GM06990 (cell line): ENCODE results near the gene SERINC1.

Experiments
- DNase-seq: peaks from one replicate; pipeline ENCODE4 v3.0.0-alpha.2; 2011; ENCODE audit not compliant: insufficient read length; ENCODE audit errors: extremely low read depth
- H3K27me3 ChIP-seq: replicated peaks from 2 replicates; pipeline ENCODE4 v1.6.0; 2011; ENCODE audit warnings: low read length; ENCODE audit not compliant: control insufficient read depth, insufficient read depth
- H3K36me3 ChIP-seq: 2 replicates; pipeline ENCODE4 v1.5.1; 2011; ENCODE audit warnings: low read length; ENCODE audit not compliant: control insufficient read depth, insufficient read depth
- H3K4me3 ChIP-seq: replicated peaks from 2 replicates; pipeline ENCODE4 v1.5.1; 2011; ENCODE audit warnings: low read depth, mild to moderate bottlenecking, control low read depth, low read length
- TF ChIP-seq, protein P1 (sequence below): IDR thresholded peaks from 2 replicates; pipeline ENCODE4 v1.5.1; 2011; ENCODE audit warnings: low read length, control low read depth, mild to moderate bottlenecking, inconsistent platforms; ENCODE audit not compliant: insufficient read depth, poor library complexity, severe bottlenecking

The SERINC1 gene

DNA sequence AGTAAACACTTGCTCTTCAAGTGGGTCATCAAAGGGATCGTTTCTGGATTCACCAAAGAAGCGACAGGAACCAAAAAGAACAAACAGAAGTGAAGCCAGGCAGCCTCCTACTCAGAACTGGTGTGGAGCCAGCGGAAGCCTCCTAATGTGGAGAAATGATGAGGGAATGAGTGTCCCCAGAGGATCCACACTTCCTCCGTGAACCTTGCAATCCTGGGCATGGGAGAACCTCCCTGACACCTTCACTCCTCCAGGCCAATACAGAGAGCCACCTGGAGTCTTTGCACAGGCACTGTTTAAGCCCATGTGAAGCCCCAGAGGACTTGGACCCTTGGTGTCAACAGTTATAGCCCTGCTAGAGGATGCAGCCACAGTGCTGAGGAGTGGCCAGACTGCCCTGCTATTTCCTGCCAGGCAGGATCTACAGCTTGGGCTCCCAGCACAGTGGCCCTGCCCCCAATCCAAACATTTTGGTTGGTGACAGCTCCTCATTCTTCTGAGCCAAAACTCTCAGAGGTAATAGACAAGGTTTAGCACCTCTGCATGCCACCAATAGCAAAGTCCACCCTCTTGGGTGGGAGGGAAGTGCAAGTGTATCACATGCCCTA lies 23.2 kb upstream of the SERINC1 start:
- H3K4me3 ChIP-seq = no peak overlapping the region
- no peak for DNase-seq
- no peaks in the 10 kb centered on the region for H3K27me3 ChIP-seq
- TF ChIP-seq, protein P1, sequence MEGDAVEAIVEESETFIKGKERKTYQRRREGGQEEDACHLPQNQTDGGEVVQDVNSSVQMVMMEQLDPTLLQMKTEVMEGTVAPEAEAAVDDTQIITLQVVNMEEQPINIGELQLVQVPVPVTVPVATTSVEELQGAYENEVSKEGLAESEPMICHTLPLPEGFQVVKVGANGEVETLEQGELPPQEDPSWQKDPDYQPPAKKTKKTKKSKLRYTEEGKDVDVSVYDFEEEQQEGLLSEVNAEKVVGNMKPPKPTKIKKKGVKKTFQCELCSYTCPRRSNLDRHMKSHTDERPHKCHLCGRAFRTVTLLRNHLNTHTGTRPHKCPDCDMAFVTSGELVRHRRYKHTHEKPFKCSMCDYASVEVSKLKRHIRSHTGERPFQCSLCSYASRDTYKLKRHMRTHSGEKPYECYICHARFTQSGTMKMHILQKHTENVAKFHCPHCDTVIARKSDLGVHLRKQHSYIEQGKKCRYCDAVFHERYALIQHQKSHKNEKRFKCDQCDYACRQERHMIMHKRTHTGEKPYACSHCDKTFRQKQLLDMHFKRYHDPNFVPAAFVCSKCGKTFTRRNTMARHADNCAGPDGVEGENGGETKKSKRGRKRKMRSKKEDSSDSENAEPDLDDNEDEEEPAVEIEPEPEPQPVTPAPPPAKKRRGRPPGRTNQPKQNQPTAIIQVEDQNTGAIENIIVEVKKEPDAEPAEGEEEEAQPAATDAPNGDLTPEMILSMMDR = no peak
- no peaks in the 10 kb centered on the region for H3K36me3 ChIP-seq

DNA sequence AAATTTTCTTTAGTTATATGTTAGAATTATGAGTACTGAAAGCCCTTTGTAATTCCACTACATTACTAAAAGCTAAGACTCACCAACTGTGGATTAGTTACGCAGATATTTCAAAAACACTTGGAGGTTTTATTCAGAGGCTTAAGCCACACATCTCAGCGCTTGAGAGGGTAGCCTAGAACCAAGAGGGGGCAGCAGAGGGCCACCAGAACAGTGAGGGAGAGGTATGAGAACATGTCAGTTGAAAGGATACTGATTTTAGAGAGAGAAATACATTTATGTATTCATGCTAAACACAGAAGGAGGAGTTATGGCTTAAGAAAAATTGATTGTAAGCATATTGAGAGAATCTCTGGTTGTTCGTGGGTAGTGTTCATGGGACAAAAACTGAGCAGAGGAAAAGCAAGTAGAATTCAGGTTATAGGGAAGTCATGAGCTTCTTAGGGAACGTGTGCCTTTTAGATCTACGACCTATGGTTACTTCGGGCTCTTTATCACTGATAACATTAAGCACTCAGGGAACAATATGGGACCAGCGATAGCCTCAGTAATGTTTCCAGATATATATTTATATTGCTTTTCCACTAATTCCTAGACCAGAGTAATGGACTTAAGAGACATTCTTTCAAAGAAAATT lies 20.4 kb upstream of the SERINC1 start:
- TF ChIP-seq, protein P1 = peak; percentile 92
- Histone ChIP-seq H3K27me3 (no peaks in the 10 kb centered on the region), H3K36me3 (no peaks in the 10 kb centered on the region), H3K4me3 (no peak overlapping the region)
- DNase-seq = no peak

DNA sequence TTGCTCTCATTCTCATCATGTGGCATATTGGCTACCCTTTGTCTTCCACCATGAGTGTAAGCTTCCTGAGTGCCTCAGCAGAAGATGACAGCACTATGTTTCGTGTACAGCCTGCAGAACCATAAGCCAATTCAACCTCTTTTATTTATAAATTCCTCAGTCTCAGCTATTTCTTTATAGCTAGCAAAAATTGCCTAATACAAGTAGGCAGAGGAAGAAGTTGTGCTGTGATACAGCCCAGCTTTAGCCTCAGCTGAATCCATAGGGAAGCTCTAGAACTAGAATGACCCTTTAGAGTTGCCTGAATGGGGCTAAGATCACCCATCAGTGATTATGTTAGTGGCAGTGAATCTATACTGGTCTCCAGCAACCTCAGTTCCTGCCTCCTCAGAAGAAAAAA lies 19.0 kb upstream of the SERINC1 start:
- no peaks in the 10 kb centered on the region for H3K27me3 ChIP-seq
- H3K4me3 ChIP-seq = no peak overlapping the region

DNA sequence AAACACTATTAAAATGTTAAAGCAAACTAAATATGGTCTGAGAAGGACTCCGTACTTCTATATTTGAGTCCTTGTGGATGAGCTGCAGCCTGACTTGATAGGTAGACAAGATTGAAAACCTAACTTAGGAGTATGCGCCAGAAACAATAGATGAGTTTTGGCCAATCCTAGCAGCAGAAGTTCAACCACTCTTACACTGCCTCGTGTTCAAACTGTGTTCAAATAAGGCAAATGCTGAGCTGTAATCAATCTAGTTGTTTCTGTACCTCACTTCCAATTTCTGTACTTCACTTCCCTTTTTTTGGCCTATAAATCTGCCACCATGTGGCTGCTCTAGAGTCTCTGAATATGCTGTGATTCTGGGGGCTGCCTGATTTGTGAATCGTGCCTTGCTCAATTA lies 13.2 kb upstream of the SERINC1 start:
- H3K27me3 ChIP-seq = no peaks in the 10 kb centered on the region
- no peaks in the 10 kb centered on the region for H3K36me3 ChIP-seq
- DNase-seq = no peak

More for the DNA sequence above, 19.0 kb upstream of the SERINC1 start:
- TF ChIP-seq, protein P1 = no peak
- DNase-seq = no peak
- no peaks in the 10 kb centered on the region for H3K36me3 ChIP-seq

DNA sequence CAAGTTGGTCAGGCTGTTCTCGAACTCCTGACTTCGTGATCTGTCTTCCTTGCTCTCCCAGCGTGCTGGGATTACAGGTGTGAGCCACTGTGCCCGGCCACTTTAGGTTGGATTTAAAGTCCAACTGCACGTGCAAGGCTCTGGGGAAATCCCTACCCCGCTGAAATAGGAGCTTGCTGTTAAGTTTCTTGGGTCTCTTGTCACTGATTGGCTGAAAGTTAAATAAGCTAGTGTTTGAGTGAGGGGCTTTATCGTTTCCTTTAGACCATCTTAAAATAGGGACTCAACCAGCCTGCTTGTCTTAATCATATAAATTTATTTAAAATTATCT lies 11.1 kb upstream of the SERINC1 start:
- Histone ChIP-seq H3K36me3 (no peaks in the 10 kb centered on the region), H3K4me3 (no peak overlapping the region), H3K27me3 (no peaks in the 10 kb centered on the region)
- DNase-seq = no peak
- TF ChIP-seq, protein P1 = no peak

More for the DNA sequence above, 13.2 kb upstream of the SERINC1 start:
- H3K4me3 ChIP-seq = no peak overlapping the region
- TF ChIP-seq, protein P1 = peak; percentile 26
